Esophagus squamous epithelium (tissue), 4 donors: ENCODE measurements around the gene GPR132.

Experiments
- POLR2A ChIP-seq, 4 donors: fragments of 450-650 bp; IDR thresholded peaks; one replicate each; pipeline ENCODE4 v1.6.1; 2017; ENCODE audit warnings: antibody characterized with exemption in 4 of 4, mild to moderate bottlenecking in 4 of 4, moderate library complexity in 3 of 4
- TF ChIP-seq, protein P1 (sequence below), 6 experiments: fragments of 450-650 bp in 4 of 6; fragments of 200-600 bp in 2 of 6; sonication (generic) in 2 of 6; IDR thresholded peaks; one replicate each; pipeline ENCODE4 v1.5.1; 2016 to 2019; ENCODE audit warnings: antibody characterized with exemption in 6 of 6, mild to moderate bottlenecking in 4 of 6, moderate library complexity in 4 of 6

DNA sequence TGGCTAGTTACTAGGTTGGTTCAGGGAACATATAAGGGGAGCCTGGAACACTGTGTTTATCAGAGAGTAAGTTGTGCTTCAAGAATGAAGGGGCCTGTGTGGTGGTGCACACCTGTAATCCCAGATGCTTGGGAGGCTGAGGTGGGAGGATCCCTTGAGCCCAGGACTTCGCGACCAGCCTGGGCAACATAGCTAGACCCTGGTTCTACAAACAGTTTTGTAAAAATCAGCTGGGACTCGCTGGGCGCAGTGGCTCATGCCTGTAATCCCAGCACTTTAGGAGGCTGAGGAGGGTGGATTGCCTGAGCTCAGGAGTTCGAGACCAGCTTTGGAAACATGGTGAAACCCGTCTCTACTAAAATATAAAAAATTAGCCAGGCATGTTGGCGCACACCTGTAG is 42.1 kb upstream of the GPR132 start:
- TF ChIP-seq, protein P1, sequence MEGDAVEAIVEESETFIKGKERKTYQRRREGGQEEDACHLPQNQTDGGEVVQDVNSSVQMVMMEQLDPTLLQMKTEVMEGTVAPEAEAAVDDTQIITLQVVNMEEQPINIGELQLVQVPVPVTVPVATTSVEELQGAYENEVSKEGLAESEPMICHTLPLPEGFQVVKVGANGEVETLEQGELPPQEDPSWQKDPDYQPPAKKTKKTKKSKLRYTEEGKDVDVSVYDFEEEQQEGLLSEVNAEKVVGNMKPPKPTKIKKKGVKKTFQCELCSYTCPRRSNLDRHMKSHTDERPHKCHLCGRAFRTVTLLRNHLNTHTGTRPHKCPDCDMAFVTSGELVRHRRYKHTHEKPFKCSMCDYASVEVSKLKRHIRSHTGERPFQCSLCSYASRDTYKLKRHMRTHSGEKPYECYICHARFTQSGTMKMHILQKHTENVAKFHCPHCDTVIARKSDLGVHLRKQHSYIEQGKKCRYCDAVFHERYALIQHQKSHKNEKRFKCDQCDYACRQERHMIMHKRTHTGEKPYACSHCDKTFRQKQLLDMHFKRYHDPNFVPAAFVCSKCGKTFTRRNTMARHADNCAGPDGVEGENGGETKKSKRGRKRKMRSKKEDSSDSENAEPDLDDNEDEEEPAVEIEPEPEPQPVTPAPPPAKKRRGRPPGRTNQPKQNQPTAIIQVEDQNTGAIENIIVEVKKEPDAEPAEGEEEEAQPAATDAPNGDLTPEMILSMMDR (IDR thresholded peaks at IDR 0.05) = no peak
- TF ChIP-seq POLR2A (IDR thresholded peaks at IDR 0.05) = no peak
